Endothelial cell of umbilical vein (primary cell): Measurements from ENCODE around the gene CD68.

Experiments
- CTCF ChIP-seq, 2 donors: IDR thresholded peaks; 1 replicate in 1 of 2; 2 replicates in 1 of 2; pipeline ENCODE4 v1.5.1; 2011; ENCODE audit warnings: low read length in 2 of 2, mild to moderate bottlenecking in 2 of 2, moderate library complexity in 2 of 2, control low read depth in 1 of 2, inconsistent platforms in 1 of 2, low read depth in 1 of 2; ENCODE audit not compliant: insufficient read depth in 1 of 2; ENCODE audit errors: extremely low read depth in 1 of 2
- EZH2 ChIP-seq: IDR thresholded peaks from 2 replicates; pipeline ENCODE4 v1.6.1; 2012; ENCODE audit warnings: borderline replicate concordance, low read depth, mild to moderate bottlenecking, moderate library complexity, low read length, inconsistent platforms; ENCODE audit not compliant: severe bottlenecking
- FOS ChIP-seq: IDR thresholded peaks from 2 replicates; pipeline ENCODE4 v1.6.1; 2011; ENCODE audit warnings: mild to moderate bottlenecking, low read length, moderate library complexity, borderline replicate concordance; ENCODE audit not compliant: insufficient read depth
- POLR2A ChIP-seq: IDR thresholded peaks from 2 replicates; pipeline ENCODE4 v1.6.1; 2012; ENCODE audit warnings: low read depth, mild to moderate bottlenecking, control low read depth, low read length
- POLR2AphosphoS5 ChIP-seq: IDR thresholded peaks from 2 replicates; pipeline ENCODE4 v1.6.1; 2012; ENCODE audit warnings: low read depth, mild to moderate bottlenecking, control low read depth, low read length, moderate library complexity; ENCODE audit not compliant: insufficient read depth
- TF ChIP-seq, protein P1 (sequence below): IDR thresholded peaks from 2 replicates; pipeline ENCODE4 v1.6.1; 2011; ENCODE audit not compliant: insufficient read depth, insufficient read length

DNA sequence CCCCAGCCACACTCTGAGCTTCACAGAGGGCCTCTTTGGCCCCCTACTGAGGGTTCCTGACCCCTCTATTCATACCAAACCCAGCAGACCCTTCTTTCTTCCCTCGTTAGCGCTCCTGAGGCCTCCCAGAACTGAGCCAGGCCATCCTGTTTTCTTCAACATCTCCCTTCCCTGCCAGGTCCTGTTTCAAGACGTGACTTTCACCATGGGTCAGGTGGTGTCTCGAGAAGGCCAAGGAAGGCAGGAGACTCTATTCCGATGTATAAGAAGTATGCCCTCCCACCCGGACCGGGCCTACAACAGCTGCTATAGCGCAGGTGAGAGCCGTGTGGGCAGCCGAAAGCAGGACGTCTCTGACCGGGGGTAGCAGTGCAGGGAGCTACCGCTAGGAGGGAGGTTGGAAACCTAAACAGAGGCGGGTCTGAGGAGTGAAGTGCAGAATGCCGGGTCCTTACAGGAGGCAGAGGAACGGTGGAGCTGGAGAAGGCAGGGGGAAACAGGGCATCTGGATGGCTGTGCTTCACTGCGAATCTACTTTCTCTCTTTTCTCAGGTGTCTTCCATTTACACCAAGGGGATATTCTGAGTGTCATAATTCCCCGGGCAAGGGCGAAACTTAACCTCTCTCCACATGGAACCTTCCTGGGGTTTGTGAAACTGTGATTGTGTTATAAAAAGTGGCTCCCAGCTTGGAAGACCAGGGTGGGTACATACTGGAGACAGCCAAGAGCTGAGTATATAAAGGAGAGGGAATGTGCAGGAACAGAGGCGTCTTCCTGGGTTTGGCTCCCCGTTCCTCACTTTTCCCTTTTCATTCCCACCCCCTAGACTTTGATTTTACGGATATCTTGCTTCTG, 19.0 kb upstream of the CD68 start:
- TF ChIP-seq CTCF (IDR thresholded peaks at IDR 0.05; ENCODE audit: extremely low read depth in 1 of 2, insufficient read depth in 1 of 2, low read depth in 1 of 2, low read length in 2 of 2) (peak; percentile 59 to 76), EZH2 (no peak), FOS (no peak), POLR2A (no peak), POLR2AphosphoS5 (no peak)
- TF ChIP-seq, protein P1, sequence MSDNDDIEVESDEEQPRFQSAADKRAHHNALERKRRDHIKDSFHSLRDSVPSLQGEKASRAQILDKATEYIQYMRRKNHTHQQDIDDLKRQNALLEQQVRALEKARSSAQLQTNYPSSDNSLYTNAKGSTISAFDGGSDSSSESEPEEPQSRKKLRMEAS, result no peak
